Measurements from ENCODE around the gene EPS8L1. TPM values are rescaled to one million over a fixed set of nuclear protein-coding genes. Genes with fewer than 3 reads are reported as not detected.

The EPS8L1 gene
- total RNA-seq, 2 donors from 2014 or later, result 29.4 to 52.8 TPM

- H3K27ac ChIP-seq (ENCODE audit: low read depth, low read length), result no peak overlapping the region
- Mint-ChIP-seq H3K36me3 (ENCODE audit: low read depth) (peaks cover 23% of the 10 kb centered on the region), H3K4me1 (peaks cover 31% of the 10 kb centered on the region), H3K27me3 (ENCODE audit: insufficient read depth) (peaks cover 57% of the 10 kb centered on the region), H3K4me3 (peak overlapping the region; percentile 62), H3K9me3 (peaks cover 9% of the 10 kb centered on the region), H3K27ac (no peak overlapping the region)
- no peak overlapping the region for H3K9ac ChIP-seq (ENCODE audit: extremely low read depth, low read length, poor library complexity, severe bottlenecking)
- H3K36me3 ChIP-seq (ENCODE audit: control insufficient read depth, insufficient read depth, low read length), result peaks cover 9% of the 10 kb centered on the region
- peak; percentile 79 for DNase-seq
- peaks cover 40% of the 10 kb centered on the region for H3K27me3 ChIP-seq (ENCODE audit: control insufficient read depth, insufficient read depth, low read length, poor library complexity, severe bottlenecking)
- peak overlapping the region; percentile 78 for H3K4me3 ChIP-seq (ENCODE audit: low read length)
- TF ChIP-seq CTCF (conservative IDR thresholded peaks at IDR 0.05), result no peak
- 29% methylated on average over 13 to 35 of the region's 35 CpGs for WGBS, 2 experiments (ENCODE audit: insufficient coverage in 1 of 2, insufficient read length in 1 of 2)
- H3K9me3 ChIP-seq (ENCODE audit: control insufficient read depth, low read length), result no peaks in the 10 kb centered on the region
- no peaks in the 10 kb centered on the region for H3K4me1 ChIP-seq (ENCODE audit: control insufficient read depth, insufficient read depth, low read length)
Measured at GRCh38 chr19:55085923-55086715, 10.4 kb downstream of the EPS8L1 start.

- WGBS, 2 experiments (ENCODE audit: insufficient coverage in 1 of 2, insufficient read length in 1 of 2), result 1 to 2% methylated on average over 35 to 74 of the region's 74 CpGs
- Mint-ChIP-seq H3K27ac (peak overlapping the region; percentile 73), H3K9me3 (peaks cover 8% of the 10 kb centered on the region), H3K4me3 (peak overlapping the region; percentile 62), H3K27me3 (ENCODE audit: insufficient read depth) (peaks cover 49% of the 10 kb centered on the region), H3K36me3 (ENCODE audit: low read depth) (peaks cover 23% of the 10 kb centered on the region), H3K4me1 (peaks cover 31% of the 10 kb centered on the region)
- Histone ChIP-seq H3K27ac (ENCODE audit: low read depth, low read length) (peak overlapping the region; percentile 37), H3K4me3 (ENCODE audit: low read length) (peak overlapping the region; percentile 78), H3K27me3 (ENCODE audit: control insufficient read depth, insufficient read depth, low read length, poor library complexity, severe bottlenecking) (peaks cover 35% of the 10 kb centered on the region), H3K36me3 (ENCODE audit: control insufficient read depth, insufficient read depth, low read length) (peaks cover 14% of the 10 kb centered on the region), H3K9me3 (ENCODE audit: control insufficient read depth, low read length) (no peaks in the 10 kb centered on the region), H3K4me1 (ENCODE audit: control insufficient read depth, insufficient read depth, low read length) (no peaks in the 10 kb centered on the region), H3K9ac (ENCODE audit: extremely low read depth, low read length, poor library complexity, severe bottlenecking) (peak overlapping the region; percentile 11)
- TF ChIP-seq CTCF (conservative IDR thresholded peaks at IDR 0.05), result no peak
- peak; percentile 99 for DNase-seq
Measured at GRCh38 chr19:55086730-55087541, 11.3 kb downstream of the EPS8L1 start.

GRCh38 chr19:55087542-55087901, 11.9 kb downstream of the EPS8L1 start:
- Mint-ChIP-seq H3K4me3 (peak overlapping the region; percentile 62), H3K4me1 (peaks cover 31% of the 10 kb centered on the region), H3K9me3 (peaks cover 5% of the 10 kb centered on the region), H3K36me3 (ENCODE audit: low read depth) (peaks cover 22% of the 10 kb centered on the region), H3K27ac (peak overlapping the region; percentile 73), H3K27me3 (ENCODE audit: insufficient read depth) (peaks cover 43% of the 10 kb centered on the region)
- DNase-seq, result no peak
- H3K27me3 ChIP-seq (ENCODE audit: control insufficient read depth, insufficient read depth, low read length, poor library complexity, severe bottlenecking), result peaks cover 29% of the 10 kb centered on the region
- peak overlapping the region; percentile 78 for H3K4me3 ChIP-seq (ENCODE audit: low read length)
- 44 to 47% methylated on average over 17 of the region's 17 CpGs for WGBS, 2 experiments (ENCODE audit: insufficient coverage in 1 of 2, insufficient read length in 1 of 2)
- TF ChIP-seq CTCF (conservative IDR thresholded peaks at IDR 0.05), result no peak
- peak overlapping the region; percentile 27 for H3K27ac ChIP-seq (ENCODE audit: low read depth, low read length)
- H3K4me1 ChIP-seq (ENCODE audit: control insufficient read depth, insufficient read depth, low read length), result no peaks in the 10 kb centered on the region
- peak overlapping the region; percentile 11 for H3K9ac ChIP-seq (ENCODE audit: extremely low read depth, low read length, poor library complexity, severe bottlenecking)
- no peaks in the 10 kb centered on the region for H3K9me3 ChIP-seq (ENCODE audit: control insufficient read depth, low read length)
- peaks cover 14% of the 10 kb centered on the region for H3K36me3 ChIP-seq (ENCODE audit: control insufficient read depth, insufficient read depth, low read length)

Data from endodermal cell (in vitro differentiated cells).